Keratinocyte (primary cell): ENCODE measurements around the gene ATL2. TPM values are rescaled to one million over a fixed set of nuclear protein-coding genes. Genes with fewer than 3 reads are reported as not detected.

Experiments
- DNase-seq: peaks from one replicate; pipeline ENCODE4 v3.0.0-alpha.2; 2011; ENCODE audit warnings: low read depth, missing footprints, low spot score
- FAIRE-seq: peaks from 2 replicates; lab custom pipeline; 2011; peaks lifted over from hg19 to GRCh38; lab: Jason Lieb, UNC
- H2AFZ ChIP-seq: 2 replicates; pipeline ENCODE4 v1.6.0; 2012; ENCODE audit warnings: low read length, control low read depth, inconsistent platforms; ENCODE audit not compliant: control insufficient read depth
- H3K27ac ChIP-seq: 2 replicates; pipeline ENCODE4 v1.5.1; 2011; ENCODE audit warnings: low read length; ENCODE audit not compliant: control insufficient read depth, insufficient read depth
- H3K27me3 ChIP-seq: 3 replicates; pipeline ENCODE4 v1.6.0; 2011; ENCODE audit warnings: low read length; ENCODE audit not compliant: control insufficient read depth, insufficient read depth; ENCODE audit errors: extremely low read depth
- H3K36me3 ChIP-seq, 2 experiments: 2 replicates in 1 of 2; 3 replicates in 1 of 2; pipeline ENCODE4 v1.5.1; 2011; ENCODE audit warnings: low read length in 2 of 2, mild to moderate bottlenecking in 1 of 2; ENCODE audit not compliant: control insufficient read depth in 2 of 2, insufficient read depth in 2 of 2; ENCODE audit errors: extremely low read depth in 1 of 2
- H3K4me1 ChIP-seq: 3 replicates; pipeline ENCODE4 v1.5.1; 2011; ENCODE audit warnings: low read length; ENCODE audit not compliant: control insufficient read depth, insufficient read depth; ENCODE audit errors: extremely low read depth
- H3K4me2 ChIP-seq: 3 replicates; pipeline ENCODE4 v1.6.0; 2011; ENCODE audit warnings: low read depth, low read length; ENCODE audit not compliant: control insufficient read depth, insufficient read depth; ENCODE audit errors: extremely low read depth
- H3K4me3 ChIP-seq, 3 experiments: fragments of 200-600 bp in 1 of 3; sonication (generic) in 1 of 3; 2 replicates in 2 of 3; 3 replicates in 1 of 3; pipeline ENCODE4 v1.5.1; 2011 to 2016; ENCODE audit warnings: low read length in 3 of 3, mild to moderate bottlenecking in 3 of 3, control low read depth in 2 of 3, inconsistent platforms in 1 of 3, low read depth in 1 of 3, mixed read lengths in 1 of 3, mixed run types in 1 of 3, moderate library complexity in 1 of 3; ENCODE audit not compliant: control insufficient read depth in 2 of 3, insufficient read depth in 2 of 3; ENCODE audit errors: extremely low read depth in 1 of 3
- H3K79me2 ChIP-seq: 2 replicates; pipeline ENCODE4 v1.6.0; 2012; ENCODE audit warnings: low read length; ENCODE audit not compliant: control insufficient read depth, insufficient read depth
- H3K9ac ChIP-seq: 3 replicates; pipeline ENCODE4 v1.6.0; 2011; ENCODE audit warnings: low read length; ENCODE audit not compliant: control insufficient read depth, insufficient read depth; ENCODE audit errors: extremely low read depth
- H3K9me1 ChIP-seq: 3 replicates; pipeline ENCODE4 v1.6.0; 2011; ENCODE audit warnings: low read length; ENCODE audit not compliant: control insufficient read depth, insufficient read depth; ENCODE audit errors: extremely low read depth
- H3K9me3 ChIP-seq: 2 replicates; pipeline ENCODE4 v1.5.1; 2012; ENCODE audit warnings: low read depth, low read length; ENCODE audit not compliant: control insufficient read depth
- H4K20me1 ChIP-seq: 3 replicates; pipeline ENCODE4 v1.6.0; 2011; ENCODE audit warnings: low read length; ENCODE audit not compliant: control insufficient read depth, insufficient read depth; ENCODE audit errors: extremely low read depth
- CTCF ChIP-seq, 3 experiments: IDR thresholded peaks in 1 of 3; conservative IDR thresholded peaks in 1 of 3; optimal IDR thresholded peaks in 1 of 3; 2 replicates in 2 of 3; 3 replicates in 1 of 3; pipeline versions ENCODE3 to v1.5.1; 2011; ENCODE audit warnings: low read length in 3 of 3, mild to moderate bottlenecking in 3 of 3, moderate library complexity in 2 of 3, control low read depth in 1 of 3, inconsistent platforms in 1 of 3; ENCODE audit not compliant: insufficient read depth in 2 of 3; ENCODE audit errors: extremely low read depth in 1 of 3
- EZH2 ChIP-seq: IDR thresholded peaks from one replicate; pipeline ENCODE4 v1.6.1; 2012; ENCODE audit warnings: inconsistent platforms, mild to moderate bottlenecking, low read length, moderate library complexity
- dilution Hi-C: fragments of 300-500 bp; cut with MboI; formaldehyde crosslinking; loops from one replicate; pipeline ENCODE4 v1.7.0; 2020; ENCODE audit warnings: low sequenced_read_pairs; ENCODE audit not compliant: extremely low pct_ligation_motif_present
- polyA plus RNA-seq, 5 experiments: library from polyadenylated mRNA; depleted of rRNA in 3 of 5; stranded (reverse) in 3 of 5; stranded (forward) in 1 of 5; unstranded in 1 of 5; fragments of >200 nt; gene quantifications; 1 replicate in 1 of 5; 2 replicates in 3 of 5; 3 replicates in 1 of 5; pipeline versions ENCODE4 v1.2.1 to v1.2.3, GENCODE V29; 2011 to 2012; ENCODE audit warnings: missing spikeins in 2 of 5, low read depth in 1 of 5, low replicate concordance in 1 of 5

The ATL2 gene
- polyA plus RNA-seq, 1 donor (not counting 4 experiments of a cell fraction or from before 2014, with no cell fraction given) = 83.2 TPM

- Histone ChIP-seq H3K4me3 (no peak overlapping the region), H3K9me1 (no peaks in the 10 kb centered on the region), H3K9ac (no peak overlapping the region), H3K9me3 (no peaks in the 10 kb centered on the region), H3K4me1 (peaks cover 21% of the 10 kb centered on the region), H3K79me2 (no peaks in the 10 kb centered on the region), H4K20me1 (no peaks in the 10 kb centered on the region), H2AFZ (no peak overlapping the region), H3K27ac (no peak overlapping the region), H3K36me3 (no peaks in the 10 kb centered on the region), H3K27me3 (no peaks in the 10 kb centered on the region), H3K4me2 (no peak overlapping the region)
- no peak for FAIRE-seq
- no peak for TF ChIP-seq EZH2
- no peak for TF ChIP-seq CTCF (optimal IDR thresholded peaks at IDR 0.05 in 1 of 3, IDR thresholded peaks at IDR 0.05 in 1 of 3, conservative IDR thresholded peaks at IDR 0.05 in 1 of 3; ENCODE audit: extremely low read depth in 1 of 3, insufficient read depth in 2 of 3, low read length in 3 of 3)
- DNase-seq = no peak
- dilution Hi-C loops = no loop called here
These were observed 13.9 kb upstream of the ATL2 start for GRCh38 chr2:38390947-38391346.

- FAIRE-seq = no peak
These were observed 10.8 kb upstream of the ATL2 start for GRCh38 chr2:38387887-38388286.

More at GRCh38 chr2:38387887-38388286, 10.8 kb upstream of the ATL2 start:
- dilution Hi-C loops = no loop called here
- Histone ChIP-seq H3K9ac (no peak overlapping the region), H3K9me1 (no peaks in the 10 kb centered on the region), H3K4me3 (no peak overlapping the region), H2AFZ (no peak overlapping the region), H3K4me1 (no peaks in the 10 kb centered on the region), H3K27me3 (no peaks in the 10 kb centered on the region), H3K36me3 (no peaks in the 10 kb centered on the region), H4K20me1 (no peaks in the 10 kb centered on the region), H3K4me2 (no peak overlapping the region), H3K9me3 (no peaks in the 10 kb centered on the region), H3K27ac (no peak overlapping the region), H3K79me2 (no peaks in the 10 kb centered on the region)
- TF ChIP-seq EZH2 = no peak
- TF ChIP-seq CTCF (optimal IDR thresholded peaks at IDR 0.05 in 1 of 3, IDR thresholded peaks at IDR 0.05 in 1 of 3, conservative IDR thresholded peaks at IDR 0.05 in 1 of 3; ENCODE audit: extremely low read depth in 1 of 3, insufficient read depth in 2 of 3, low read length in 3 of 3) = no peak
- no peak for DNase-seq
